NCI-H82 treated with DMSO at 0.1 percent for 48 hours (cell line): ENCODE measurements around the gene CTCFL.

Experiments used
- DNase-seq: peaks from one replicate; lab custom pipeline; 2025; ENCODE audit not compliant: unreplicated experiment; lab: John Stamatoyannopoulos, UW

Gene CTCFL, protein sequence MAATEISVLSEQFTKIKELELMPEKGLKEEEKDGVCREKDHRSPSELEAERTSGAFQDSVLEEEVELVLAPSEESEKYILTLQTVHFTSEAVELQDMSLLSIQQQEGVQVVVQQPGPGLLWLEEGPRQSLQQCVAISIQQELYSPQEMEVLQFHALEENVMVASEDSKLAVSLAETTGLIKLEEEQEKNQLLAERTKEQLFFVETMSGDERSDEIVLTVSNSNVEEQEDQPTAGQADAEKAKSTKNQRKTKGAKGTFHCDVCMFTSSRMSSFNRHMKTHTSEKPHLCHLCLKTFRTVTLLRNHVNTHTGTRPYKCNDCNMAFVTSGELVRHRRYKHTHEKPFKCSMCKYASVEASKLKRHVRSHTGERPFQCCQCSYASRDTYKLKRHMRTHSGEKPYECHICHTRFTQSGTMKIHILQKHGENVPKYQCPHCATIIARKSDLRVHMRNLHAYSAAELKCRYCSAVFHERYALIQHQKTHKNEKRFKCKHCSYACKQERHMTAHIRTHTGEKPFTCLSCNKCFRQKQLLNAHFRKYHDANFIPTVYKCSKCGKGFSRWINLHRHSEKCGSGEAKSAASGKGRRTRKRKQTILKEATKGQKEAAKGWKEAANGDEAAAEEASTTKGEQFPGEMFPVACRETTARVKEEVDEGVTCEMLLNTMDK

GRCh38 chr20:57524511-57525176 lies at the start of gene CTCFL:
CTCFL (minus strand) TSS chr20:57525140; CDS start chr20:57524205, 935 bp downstream.
- no peak for DNase-seq

- no peak for DNase-seq
These were observed 49.0 kb upstream of the CTCFL start for GRCh38 chr20:57573894-57574293.

- DNase-seq, result no peak
These were observed 48.3 kb upstream of the CTCFL start for GRCh38 chr20:57573242-57573641.

GRCh38 chr20:57571782-57572416 lies 47.0 kb upstream of the CTCFL start:
- no peak for DNase-seq

GRCh38 chr20:57570920-57571319 lies 46.0 kb upstream of the CTCFL start:
- DNase-seq, result no peak

- no peak for DNase-seq
These were observed 45.4 kb upstream of the CTCFL start for GRCh38 chr20:57570145-57570850.

- DNase-seq, result no peak
These were observed 44.0 kb upstream of the CTCFL start for GRCh38 chr20:57568960-57569359.

DNA sequence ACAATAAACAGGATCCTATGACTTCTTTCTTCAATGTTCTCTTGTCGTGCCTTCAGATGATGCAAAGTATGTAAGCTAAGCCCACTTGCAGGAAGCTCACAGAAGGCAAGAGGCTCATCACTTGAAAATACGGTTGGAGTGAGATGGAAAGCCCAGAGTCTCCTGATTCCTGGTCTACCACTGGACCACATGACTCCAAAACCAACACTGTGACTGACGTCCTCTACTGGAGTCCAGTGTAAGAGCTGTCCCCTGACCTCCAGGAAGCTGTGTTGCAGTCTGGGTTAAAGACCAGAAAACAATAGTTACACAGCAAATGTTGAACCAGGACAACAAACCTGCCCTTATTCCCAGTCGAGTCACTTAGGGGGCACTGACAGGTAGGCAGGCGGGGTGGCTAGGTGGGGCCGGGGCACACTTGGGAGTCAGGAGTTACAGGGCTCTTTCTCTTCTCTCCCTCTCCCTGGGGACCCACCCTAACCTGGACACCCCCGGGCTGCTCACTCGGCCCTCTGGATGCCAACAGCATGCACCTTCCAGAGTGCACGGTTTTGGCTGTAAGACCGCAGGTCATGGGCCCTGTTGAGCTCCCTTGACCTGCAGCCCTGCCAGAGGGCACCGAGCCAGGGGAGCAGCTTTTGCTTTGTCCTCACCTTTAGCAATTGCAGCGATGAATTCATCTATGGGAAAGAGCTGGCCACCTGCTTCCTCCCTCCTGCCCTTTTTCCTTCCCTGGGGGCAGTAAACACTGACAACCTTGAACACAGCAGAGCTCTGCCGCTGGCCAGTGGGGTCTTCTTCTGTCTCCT lies 43.4 kb upstream of the CTCFL start:
- DNase-seq, result no peak

DNA sequence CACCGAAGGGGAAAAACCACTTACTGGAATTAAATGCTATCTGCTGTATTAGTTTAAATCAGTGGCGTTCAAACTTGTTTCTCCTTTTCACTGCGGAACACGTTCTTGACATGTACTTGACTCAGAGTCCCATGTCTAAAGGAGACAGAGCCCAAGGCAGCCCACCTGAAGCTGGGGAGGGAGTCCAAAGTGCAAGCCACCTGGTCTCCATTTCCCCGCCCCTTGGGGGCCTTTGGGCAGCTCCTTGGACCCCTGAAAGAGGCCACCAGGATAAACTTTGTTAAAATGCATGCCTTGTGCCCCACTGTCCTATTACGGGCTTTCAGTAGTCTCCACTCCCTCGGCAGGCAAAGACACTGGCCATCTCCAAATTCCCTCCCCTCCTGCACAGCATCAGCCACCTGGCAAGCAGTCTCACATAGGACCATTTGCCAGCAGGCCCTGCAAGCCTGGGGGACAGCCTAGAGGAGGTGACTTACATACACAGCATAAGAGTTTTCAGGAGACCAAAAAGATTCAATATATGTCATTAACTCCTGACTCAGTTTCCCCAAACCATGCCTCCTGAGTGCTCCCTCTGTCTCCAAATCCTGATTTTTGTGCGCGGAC lies 42.6 kb upstream of the CTCFL start:
- no peak for DNase-seq

- DNase-seq, result no peak
These were observed 42.0 kb upstream of the CTCFL start for GRCh38 chr20:57566803-57567459.

DNA sequence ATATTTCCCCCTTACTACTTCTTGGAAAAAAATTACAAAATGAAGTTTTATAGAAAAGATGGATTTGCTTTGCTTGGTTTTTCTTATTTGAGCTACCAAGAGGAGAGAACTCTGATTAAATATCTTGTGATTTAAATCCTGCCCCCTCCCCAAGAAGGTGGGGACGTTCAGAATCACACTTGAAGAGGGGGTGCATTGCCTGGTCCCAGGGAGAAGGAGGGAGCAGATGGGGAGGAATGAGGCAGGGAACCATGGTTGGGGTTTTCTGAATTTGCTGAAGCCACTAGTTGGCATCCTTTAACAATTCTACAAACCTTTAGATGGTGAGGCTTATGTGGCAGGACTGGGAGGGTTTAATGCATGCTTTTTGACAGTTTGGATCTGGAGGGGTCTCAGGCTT lies 41.5 kb upstream of the CTCFL start:
- no peak for DNase-seq

DNA sequence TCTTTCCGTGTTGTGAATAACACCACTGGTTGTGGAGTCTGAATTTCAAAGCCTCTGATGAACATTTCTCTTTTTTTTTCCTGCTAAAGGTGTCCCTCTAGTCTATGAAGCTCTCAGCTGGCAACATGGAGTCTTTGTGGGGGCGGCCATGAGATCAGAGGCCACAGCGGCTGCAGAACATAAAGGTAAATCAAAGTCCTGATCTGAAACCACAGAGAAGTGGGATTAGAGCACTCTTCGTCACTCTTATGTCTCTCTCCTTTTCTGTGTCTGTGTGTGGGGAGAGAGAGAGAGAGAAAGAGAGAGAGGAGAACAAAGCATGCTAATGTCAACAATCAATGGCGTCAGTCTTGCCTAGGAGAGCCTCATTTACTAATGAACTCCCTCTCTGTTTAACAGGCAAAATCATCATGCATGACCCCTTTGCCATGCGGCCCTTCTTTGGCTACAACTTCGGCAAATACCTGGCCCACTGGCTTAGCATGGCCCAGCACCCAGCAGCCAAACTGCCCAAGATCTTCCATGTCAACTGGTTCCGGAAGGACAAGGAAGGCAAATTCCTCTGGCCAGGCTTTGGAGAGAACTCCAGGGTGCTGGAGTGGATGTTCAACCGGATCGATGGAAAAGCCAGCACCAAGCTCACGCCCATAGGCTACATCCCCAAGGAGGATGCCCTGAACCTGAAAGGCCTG lies 40.2 kb upstream of the CTCFL start:
- DNase-seq, result no peak

GRCh38 chr20:57564180-57564802 lies 39.4 kb upstream of the CTCFL start:
- no peak for DNase-seq

DNA sequence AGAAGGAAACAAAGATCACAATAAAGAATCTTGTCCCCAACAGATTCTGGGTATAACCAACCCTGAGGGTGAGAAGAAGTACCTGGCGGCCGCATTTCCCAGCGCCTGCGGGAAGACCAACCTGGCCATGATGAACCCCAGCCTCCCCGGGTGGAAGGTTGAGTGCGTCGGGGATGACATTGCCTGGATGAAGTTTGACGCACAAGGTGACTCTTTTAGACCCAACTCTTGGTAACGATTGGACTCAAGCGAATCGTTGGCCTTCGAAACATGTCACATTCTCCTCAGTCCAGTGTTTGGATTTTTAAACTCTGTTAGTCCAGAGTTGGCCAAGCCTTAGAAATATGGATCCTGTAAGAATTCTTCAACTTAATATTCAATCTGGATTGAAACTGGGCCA lies 38.6 kb upstream of the CTCFL start:
- DNase-seq, result no peak

DNA sequence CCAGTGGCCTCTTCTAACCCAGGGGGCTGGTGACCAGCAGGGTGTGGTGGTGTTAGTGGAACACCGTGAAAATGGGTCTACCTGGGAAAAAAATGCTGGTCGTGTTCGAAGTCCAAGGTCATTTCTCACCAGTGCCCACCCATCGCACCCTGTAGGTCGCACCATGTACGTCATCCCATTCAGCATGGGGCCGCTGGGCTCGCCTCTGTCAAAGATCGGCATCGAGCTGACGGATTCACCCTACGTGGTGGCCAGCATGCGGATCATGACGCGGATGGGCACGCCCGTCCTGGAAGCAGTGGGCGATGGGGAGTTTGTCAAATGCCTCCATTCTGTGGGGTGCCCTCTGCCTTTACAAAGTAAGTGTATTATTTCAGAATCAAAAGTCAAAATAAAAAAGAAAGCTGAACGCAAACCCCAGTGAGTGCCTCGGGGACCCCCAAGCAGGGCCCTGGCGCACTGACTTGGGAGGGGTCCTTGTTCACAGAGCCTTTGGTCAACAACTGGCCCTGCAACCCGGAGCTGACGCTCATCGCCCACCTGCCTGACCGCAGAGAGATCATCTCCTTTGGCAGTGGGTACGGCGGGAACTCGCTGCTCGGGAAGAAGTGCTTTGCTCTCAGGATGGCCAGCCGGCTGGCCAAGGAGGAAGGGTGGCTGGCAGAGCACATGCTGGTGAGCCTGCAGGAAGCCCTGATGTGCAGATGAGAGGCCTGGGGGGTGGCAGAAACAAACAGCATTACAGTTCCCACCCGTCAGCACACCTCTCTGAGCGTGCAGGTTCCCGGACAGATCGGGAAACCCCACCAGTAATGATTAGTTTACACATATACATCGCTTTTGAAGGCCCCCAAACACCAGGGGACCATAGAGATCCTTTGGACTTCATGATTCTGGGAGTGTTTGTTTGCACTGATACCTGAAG lies 37.9 kb upstream of the CTCFL start:
- DNase-seq, result no peak

DNA sequence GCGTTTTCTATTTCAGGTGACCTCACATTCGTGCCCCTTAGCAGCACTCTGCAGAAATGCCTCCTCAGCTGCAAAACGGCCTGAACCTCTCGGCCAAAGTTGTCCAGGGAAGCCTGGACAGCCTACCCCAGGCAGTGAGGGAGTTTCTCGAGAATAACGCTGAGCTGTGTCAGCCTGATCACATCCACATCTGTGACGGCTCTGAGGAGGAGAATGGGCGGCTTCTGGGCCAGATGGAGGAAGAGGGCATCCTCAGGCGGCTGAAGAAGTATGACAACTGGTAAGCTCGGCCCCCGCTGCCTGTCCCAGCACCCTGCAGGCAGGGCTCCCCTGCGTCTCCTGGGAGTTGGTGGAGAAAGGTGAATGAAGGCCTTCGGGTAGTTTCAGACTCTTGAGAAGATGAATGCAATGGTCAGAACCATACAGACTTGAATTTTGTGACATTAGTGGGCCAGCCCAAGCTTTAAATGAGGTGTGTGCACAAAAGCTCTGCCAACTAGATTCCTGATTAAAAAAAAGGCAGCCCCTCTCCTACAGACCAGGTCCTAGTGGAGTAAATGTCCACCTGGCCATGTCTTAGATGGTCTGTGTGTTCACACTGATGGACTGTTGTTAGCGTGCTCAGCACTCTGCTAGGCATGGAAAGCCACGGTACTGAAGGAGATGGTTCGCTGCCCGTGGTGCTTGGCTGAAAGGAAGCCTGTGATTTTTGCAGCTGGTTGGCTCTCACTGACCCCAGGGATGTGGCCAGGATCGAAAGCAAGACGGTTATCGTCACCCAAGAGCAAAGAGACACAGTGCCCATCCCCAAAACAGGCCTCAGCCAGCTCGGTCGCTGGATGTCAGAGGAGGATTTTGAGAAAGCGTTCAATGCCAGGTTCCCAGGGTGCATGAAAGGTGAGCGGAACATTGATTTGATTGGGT lies 36.7 kb upstream of the CTCFL start:
- no peak for DNase-seq
